Measurements from ENCODE around the gene SLCO3A1. TPM values are rescaled to one million over a fixed set of nuclear protein-coding genes. Genes with fewer than 3 reads are reported as not detected.

The SLCO3A1 gene
- total RNA-seq, 4 donors from 2014 or later, result 23.1 to 62.8 (median 35.1) TPM

DNA sequence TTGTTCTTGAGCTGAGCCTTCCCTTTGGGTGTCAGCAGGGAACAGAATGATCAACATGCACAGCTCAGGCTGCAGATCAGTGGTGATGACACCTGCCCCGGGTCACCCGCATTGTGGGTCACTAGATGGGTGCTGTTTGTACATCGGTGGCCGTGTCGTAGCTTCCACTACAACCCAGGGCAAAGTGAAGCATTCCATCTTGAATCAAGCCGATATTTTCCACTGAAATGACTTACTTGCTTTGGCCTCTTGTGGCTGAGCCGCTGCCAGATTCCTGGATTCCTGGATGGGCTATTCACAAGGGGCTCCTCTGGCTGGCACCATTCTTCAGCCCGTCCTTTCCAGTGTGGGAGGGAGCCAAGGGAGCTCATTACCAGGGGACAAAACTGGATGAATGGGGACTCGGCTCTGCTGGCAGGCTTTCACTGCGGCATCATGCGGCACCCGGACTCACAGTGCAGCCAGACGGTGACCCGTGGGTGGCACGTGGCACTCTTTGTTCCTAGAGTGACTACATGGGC is 65.6 kb downstream of the SLCO3A1 start:
- DNase-seq (ENCODE audit: low spot score in 2 of 2), result peak in 1 of 2 donors; percentile 78
- no peak overlapping the region for H3K4me3 ChIP-seq (ENCODE audit: low read depth, poor library complexity, severe bottlenecking)
- WGBS, 2 donors, result 80 to 89% methylated on average over 14 to 15 of the region's 15 CpGs
- intact Hi-C loops (cut with DNase I; ENCODE audit: low total_unique reads), result no loop called here
- no peak for TF ChIP-seq POLR2A (IDR thresholded peaks at IDR 0.05)

DNA sequence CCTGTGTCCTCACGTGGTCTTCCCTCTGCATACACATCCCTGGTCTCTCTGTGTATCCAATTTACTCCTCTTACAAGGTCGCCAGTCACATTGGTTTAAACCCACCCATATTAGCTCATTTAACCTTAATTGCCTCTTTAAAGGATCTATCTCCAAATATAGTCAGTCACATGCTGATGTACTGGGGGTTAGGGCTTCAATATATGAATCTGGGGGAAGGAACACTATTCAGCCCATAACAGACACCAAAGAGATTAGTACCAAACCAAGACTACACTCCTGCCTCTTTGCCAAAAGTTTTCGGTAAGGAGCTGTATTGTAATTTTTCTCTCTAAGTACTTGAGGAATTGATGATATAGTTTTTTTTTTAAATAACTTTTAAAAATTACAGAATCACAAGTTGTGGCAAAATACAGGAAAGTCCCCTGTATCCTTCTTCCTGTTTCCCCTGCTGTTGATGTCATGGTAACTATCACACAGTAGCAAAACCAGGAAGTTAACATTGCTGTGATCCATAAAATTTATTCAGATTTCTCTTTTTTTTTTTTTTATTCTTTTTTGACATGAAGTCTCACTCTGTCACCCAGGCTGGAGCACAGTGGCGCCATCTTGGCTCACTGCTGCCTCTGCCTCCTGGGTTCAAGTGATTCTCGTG is 67.8 kb downstream of the SLCO3A1 start:
- DNase-seq (ENCODE audit: low spot score in 2 of 2), result no peak
- TF ChIP-seq, protein P1, sequence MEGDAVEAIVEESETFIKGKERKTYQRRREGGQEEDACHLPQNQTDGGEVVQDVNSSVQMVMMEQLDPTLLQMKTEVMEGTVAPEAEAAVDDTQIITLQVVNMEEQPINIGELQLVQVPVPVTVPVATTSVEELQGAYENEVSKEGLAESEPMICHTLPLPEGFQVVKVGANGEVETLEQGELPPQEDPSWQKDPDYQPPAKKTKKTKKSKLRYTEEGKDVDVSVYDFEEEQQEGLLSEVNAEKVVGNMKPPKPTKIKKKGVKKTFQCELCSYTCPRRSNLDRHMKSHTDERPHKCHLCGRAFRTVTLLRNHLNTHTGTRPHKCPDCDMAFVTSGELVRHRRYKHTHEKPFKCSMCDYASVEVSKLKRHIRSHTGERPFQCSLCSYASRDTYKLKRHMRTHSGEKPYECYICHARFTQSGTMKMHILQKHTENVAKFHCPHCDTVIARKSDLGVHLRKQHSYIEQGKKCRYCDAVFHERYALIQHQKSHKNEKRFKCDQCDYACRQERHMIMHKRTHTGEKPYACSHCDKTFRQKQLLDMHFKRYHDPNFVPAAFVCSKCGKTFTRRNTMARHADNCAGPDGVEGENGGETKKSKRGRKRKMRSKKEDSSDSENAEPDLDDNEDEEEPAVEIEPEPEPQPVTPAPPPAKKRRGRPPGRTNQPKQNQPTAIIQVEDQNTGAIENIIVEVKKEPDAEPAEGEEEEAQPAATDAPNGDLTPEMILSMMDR (IDR thresholded peaks at IDR 0.05), result no peak
- TF ChIP-seq POLR2A (IDR thresholded peaks at IDR 0.05), result no peak
- 62 to 65% methylated on average over 5 of the region's 5 CpGs for WGBS, 2 donors
- no peak overlapping the region for H3K4me3 ChIP-seq (ENCODE audit: low read depth, poor library complexity, severe bottlenecking)
- intact Hi-C loops (cut with DNase I; ENCODE audit: low total_unique reads), result no loop called here

DNA sequence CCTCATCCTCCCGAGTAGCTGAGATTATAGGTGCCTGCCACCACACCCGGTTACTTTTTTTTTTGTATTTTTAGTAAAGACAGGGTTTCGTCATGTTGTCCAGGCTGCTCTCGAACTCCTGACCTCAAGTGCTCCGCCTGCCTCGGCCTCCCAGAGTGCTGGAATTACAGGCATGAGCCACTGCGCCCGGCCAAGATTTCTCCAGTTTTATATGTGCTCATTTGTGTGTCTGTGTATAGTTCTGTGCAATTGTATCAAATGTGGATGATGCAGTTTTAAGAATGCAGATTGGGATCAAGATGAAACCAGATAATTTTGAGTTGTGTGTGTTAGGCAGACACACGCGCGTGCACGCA is 68.3 kb downstream of the SLCO3A1 start:
- peak in 1 of 2 donors; percentile 79 for DNase-seq (ENCODE audit: low spot score in 2 of 2)
- WGBS, 2 donors, result 51 to 63% methylated on average over 12 of the region's 12 CpGs
- intact Hi-C loops (cut with DNase I; ENCODE audit: low total_unique reads), result no loop called here
- TF ChIP-seq, protein P1 (IDR thresholded peaks at IDR 0.05), result no peak
- no peak for TF ChIP-seq POLR2A (IDR thresholded peaks at IDR 0.05)
- H3K4me3 ChIP-seq (ENCODE audit: low read depth, poor library complexity, severe bottlenecking), result no peak overlapping the region

DNA sequence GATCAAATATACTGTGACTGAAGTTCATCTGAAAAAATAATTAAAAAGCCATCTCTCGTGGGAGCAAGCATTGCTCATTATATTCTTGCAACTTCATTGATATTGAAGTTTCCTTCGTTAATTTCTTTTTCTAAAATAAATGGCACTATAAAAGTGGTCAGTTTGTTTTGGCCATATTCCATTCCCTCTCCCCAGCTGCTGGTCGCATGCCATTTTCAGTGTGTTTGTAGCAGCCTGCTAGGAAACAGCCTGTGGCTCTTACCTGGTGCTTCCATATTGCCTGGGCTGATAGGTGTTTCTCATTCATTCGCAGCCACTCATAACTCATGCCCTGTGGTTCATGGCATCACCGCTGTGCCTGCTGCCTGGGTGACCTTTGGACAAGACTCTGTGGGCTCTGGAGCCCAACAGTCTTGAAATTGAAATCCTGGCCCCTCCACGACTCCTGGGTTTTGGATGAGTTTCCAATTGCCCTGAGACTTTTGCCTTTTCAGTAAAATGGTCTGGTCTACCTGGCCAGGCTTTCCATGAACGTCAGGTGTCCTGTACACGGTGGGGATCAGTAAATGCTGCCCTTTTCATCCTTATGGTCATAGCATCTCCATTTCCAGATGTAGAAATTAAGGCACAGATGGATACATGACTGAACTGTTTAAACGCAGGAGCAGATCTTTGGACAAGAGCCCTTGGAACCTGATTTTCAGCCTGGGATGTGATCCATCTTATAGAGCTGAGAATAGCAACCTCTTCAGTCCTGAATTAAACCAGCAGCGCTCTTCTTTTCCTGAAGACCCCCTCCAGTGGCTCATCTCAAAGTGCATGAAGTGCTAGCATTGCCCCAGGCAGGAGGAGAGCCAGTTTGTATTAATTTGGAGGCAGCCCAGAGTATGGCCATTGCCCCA is 69.4 kb downstream of the SLCO3A1 start:
- intact Hi-C loops (cut with DNase I; ENCODE audit: low total_unique reads), result no loop called here

DNA sequence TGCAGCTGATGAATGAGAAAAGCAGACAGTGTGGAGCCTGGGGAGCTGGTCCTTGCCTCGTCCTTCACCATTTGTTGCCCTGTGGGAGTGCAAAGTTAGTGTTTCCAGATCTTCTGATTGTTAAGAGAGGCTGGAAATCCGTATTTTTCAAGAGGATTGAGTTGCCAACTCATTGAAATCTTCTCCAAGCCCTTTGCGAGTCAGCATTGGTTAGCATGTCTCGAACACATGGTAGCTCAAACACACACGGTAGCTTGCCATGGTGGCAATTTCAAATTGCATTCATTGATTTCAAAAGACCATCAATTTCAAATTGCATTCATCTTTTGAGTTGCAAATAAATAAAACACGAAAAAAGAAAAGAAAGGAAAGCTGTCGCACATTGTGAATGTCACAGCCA is 70.7 kb downstream of the SLCO3A1 start:
- intact Hi-C loops (cut with DNase I; ENCODE audit: low total_unique reads), result no loop called here
- 86 to 88% methylated on average over 7 of the region's 7 CpGs for WGBS, 2 donors
- TF ChIP-seq, protein P1 (IDR thresholded peaks at IDR 0.05), result no peak
- TF ChIP-seq POLR2A (IDR thresholded peaks at IDR 0.05), result no peak
- H3K4me3 ChIP-seq (ENCODE audit: low read depth, poor library complexity, severe bottlenecking), result no peak overlapping the region
- DNase-seq (ENCODE audit: low spot score in 2 of 2), result no peak

More for the DNA sequence above, 69.4 kb downstream of the SLCO3A1 start:
- DNase-seq (ENCODE audit: low spot score in 2 of 2), result peak in 1 of 2 donors; percentile 54
- 70 to 71% methylated on average over 10 of the region's 10 CpGs for WGBS, 2 donors
- TF ChIP-seq POLR2A (IDR thresholded peaks at IDR 0.05), result no peak
- TF ChIP-seq, protein P1 (IDR thresholded peaks at IDR 0.05), result no peak
- H3K4me3 ChIP-seq (ENCODE audit: low read depth, poor library complexity, severe bottlenecking), result no peak overlapping the region
